ENCODE data around the gene MAPK8IP1. TPM values are rescaled to one million over a fixed set of nuclear protein-coding genes. Genes with fewer than 3 reads are reported as not detected.

MAPK8IP1 gene
- total RNA-seq, 4 donors from 2014 or later, result 4.6 to 6.5 (median 5.4) TPM

DNA sequence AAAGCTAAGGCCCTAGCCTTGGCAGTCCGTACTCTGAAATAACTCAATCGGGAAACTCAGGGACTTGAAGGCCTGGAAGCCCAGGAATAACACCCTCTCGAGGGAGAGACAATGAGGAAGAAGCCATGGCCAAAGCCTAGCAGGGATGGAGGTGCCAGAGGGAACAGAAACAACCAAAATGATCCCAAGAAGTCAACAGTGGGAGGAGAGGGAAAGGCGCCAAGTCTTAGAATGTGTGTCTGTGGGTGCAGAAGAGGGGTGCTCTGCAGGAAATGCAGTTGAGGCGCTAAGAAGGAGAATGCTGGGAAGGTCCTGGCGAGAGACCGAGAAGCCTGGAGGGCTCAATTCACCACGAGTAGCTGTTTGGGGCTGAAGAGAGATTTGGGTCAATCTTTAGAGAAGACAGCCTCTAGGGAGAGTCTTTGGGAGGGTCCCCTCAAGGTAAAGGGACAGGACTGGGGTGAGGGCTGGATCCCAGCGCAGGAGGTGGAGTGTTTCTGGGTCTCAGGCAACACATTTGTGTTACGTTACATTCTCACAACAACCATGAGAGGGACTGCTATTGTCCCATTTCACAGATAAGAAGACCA is 760 bp upstream of the MAPK8IP1 start:
- TF ChIP-seq, protein P1, sequence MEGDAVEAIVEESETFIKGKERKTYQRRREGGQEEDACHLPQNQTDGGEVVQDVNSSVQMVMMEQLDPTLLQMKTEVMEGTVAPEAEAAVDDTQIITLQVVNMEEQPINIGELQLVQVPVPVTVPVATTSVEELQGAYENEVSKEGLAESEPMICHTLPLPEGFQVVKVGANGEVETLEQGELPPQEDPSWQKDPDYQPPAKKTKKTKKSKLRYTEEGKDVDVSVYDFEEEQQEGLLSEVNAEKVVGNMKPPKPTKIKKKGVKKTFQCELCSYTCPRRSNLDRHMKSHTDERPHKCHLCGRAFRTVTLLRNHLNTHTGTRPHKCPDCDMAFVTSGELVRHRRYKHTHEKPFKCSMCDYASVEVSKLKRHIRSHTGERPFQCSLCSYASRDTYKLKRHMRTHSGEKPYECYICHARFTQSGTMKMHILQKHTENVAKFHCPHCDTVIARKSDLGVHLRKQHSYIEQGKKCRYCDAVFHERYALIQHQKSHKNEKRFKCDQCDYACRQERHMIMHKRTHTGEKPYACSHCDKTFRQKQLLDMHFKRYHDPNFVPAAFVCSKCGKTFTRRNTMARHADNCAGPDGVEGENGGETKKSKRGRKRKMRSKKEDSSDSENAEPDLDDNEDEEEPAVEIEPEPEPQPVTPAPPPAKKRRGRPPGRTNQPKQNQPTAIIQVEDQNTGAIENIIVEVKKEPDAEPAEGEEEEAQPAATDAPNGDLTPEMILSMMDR (IDR thresholded peaks at IDR 0.05), result no peak
- no peak for TF ChIP-seq POLR2A (IDR thresholded peaks at IDR 0.05)
- no peak for DNase-seq (ENCODE audit: low spot score in 2 of 2)
- intact Hi-C loops (cut with DNase I; ENCODE audit: low total_unique reads), result no loop called here
- 80 to 83% methylated on average over 10 of the region's 10 CpGs for WGBS, 2 donors
- no peak overlapping the region for H3K4me3 ChIP-seq (ENCODE audit: low read depth, poor library complexity, severe bottlenecking)

DNA sequence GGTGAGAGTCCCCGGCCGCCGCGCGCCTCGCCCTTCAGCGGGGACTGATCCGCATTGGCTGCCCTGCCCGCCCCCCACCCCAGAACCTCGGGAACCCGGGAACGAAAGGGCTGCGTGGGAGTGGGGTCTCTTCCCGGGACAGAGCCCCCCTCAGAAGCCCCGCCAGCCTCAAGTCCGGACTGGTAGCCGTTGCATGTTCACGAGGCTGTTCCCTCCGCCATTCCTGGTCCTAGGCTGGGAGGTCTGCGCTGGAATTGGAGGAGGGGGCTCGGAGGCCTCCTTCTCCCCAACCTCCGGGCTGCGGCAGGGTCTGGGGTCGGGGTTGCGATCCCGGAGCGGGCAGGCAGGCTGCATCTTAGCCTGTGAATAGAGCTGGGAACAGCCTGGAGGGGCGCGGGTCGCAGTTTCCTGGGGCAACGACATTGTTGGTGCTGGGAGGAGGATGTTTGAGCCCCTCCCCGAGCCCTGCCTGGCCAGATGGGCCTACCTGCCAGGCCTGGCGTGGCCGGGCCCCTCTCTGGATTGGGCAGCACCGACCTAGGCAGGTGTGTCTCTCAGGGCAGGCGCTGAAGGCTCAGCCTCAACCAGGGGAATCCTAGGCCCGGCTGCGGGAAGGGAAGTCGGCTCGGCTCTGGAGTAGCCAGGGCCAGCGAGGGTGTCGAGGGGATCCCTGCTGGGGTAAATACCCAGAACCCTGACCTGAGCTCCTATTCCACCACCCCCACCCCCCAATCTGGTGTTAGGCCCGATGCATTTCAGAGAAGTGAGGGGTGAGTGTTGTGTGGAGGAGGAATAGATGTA is 670 bp downstream of the MAPK8IP1 start:
- WGBS, 2 donors, result 28 to 53% methylated on average over 9 to 16 of the region's 43 CpGs
- no peak for DNase-seq (ENCODE audit: low spot score in 2 of 2)
- intact Hi-C loops (cut with DNase I; ENCODE audit: low total_unique reads), result no loop called here
- H3K4me3 ChIP-seq (ENCODE audit: low read depth, poor library complexity, severe bottlenecking), result no peak overlapping the region
- TF ChIP-seq, protein P1 (IDR thresholded peaks at IDR 0.05), result no peak
- TF ChIP-seq POLR2A (IDR thresholded peaks at IDR 0.05), result no peak

DNA sequence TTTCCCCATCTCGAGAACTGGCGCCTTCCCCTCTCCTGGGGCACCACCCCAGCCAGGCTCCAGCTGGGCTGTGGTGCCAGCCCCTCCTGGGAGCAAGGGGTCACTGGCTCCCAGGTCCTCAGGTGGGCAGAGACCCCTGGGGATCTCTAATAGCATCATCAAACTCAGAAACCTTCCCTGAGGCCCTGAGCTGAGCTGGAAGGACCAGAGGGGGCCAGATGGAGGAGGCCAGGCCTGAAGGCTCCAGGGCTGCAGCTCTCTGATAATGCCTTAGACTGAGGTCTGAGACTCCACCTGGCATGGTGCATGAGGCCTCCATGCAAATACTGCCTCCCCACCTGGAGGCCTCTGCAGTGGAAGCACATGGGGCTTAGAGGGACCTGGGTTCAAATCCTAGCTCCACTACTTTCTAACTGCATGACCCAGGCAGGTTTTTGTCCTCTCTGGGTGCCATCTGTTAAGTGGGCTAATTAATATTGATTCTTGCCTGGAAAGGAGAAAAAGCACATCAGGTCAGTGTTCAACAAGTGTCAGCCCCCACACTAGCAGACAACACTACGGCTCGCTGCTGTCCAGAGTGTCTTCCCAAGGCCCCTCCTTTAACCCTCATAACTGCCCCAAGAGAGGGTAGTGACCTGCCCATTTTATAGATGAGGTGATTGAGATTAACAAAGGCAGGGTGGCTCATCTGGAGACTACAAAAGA is 1.5 kb downstream of the MAPK8IP1 start:
- DNase-seq (ENCODE audit: low spot score in 2 of 2), result no peak
- 88 to 95% methylated on average over 4 of the region's 4 CpGs for WGBS, 2 donors
- intact Hi-C loops (cut with DNase I; ENCODE audit: low total_unique reads), result no loop called here
- TF ChIP-seq, protein P1 (IDR thresholded peaks at IDR 0.05), result no peak
- TF ChIP-seq POLR2A (IDR thresholded peaks at IDR 0.05), result no peak
- no peak overlapping the region for H3K4me3 ChIP-seq (ENCODE audit: low read depth, poor library complexity, severe bottlenecking)

DNA sequence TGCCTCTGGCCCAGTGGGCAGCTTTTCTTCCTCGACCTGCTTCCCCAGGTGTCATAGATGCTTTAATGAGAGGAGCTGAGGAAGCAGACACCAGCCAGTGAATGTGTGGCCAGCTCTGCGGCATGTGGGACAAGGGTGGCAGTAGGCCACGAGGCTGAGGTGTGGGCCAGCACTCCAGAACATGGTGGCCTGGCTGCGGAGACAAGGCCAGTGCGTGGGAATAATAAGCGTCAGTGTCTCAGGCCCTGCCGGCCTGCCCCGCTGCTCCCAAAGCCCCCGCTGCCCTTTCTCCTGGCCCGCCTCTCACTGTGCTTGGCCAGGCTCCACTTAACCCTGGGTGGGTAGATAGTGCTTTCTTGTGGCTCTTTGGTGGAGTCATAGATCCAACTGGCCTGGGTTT is 2.1 kb downstream of the MAPK8IP1 start:
- H3K4me3 ChIP-seq (ENCODE audit: low read depth, poor library complexity, severe bottlenecking), result no peak overlapping the region
- DNase-seq (ENCODE audit: low spot score in 2 of 2), result no peak
- WGBS, 2 donors, result 84 to 88% methylated on average over 10 of the region's 10 CpGs
- intact Hi-C loops (cut with DNase I; ENCODE audit: low total_unique reads), result no loop called here
- TF ChIP-seq POLR2A (IDR thresholded peaks at IDR 0.05), result no peak
- TF ChIP-seq, protein P1 (IDR thresholded peaks at IDR 0.05), result no peak

DNA sequence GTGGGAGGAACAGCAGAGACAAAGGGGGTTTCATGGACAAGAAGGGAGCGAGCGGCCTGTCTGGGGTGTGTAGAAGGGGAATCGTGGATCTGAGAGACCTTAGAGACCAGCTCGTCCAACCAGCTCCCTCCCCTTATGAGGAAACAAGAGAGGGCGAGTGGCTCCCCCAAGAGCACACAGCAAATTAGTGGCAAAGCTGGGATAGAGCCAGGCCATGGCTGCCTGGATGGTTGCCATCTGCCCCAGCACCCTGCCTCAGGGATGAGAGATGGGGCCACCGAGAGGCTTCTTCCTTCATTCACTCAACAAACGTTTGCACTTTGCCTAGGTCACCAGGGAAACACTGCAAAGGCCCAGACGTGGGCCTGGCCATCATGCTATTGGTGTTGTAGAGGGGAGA is 4.1 kb downstream of the MAPK8IP1 start:
- no peak for DNase-seq (ENCODE audit: low spot score in 2 of 2)
- TF ChIP-seq, protein P1 (IDR thresholded peaks at IDR 0.05), result no peak
- no peak for TF ChIP-seq POLR2A (IDR thresholded peaks at IDR 0.05)
- intact Hi-C loops (cut with DNase I; ENCODE audit: low total_unique reads), result no loop called here
- H3K4me3 ChIP-seq (ENCODE audit: low read depth, poor library complexity, severe bottlenecking), result no peak overlapping the region
- 81 to 84% methylated on average over 8 of the region's 8 CpGs for WGBS, 2 donors

Data from lower leg skin (tissue), 4 donors.